ENCODE data around the gene CD248.
"Not testable (repeated sequence)": the region's sequence is repeated elsewhere in the genome, so short reads cannot be mapped to it uniquely, and the experiment has no call there.

DNA sequence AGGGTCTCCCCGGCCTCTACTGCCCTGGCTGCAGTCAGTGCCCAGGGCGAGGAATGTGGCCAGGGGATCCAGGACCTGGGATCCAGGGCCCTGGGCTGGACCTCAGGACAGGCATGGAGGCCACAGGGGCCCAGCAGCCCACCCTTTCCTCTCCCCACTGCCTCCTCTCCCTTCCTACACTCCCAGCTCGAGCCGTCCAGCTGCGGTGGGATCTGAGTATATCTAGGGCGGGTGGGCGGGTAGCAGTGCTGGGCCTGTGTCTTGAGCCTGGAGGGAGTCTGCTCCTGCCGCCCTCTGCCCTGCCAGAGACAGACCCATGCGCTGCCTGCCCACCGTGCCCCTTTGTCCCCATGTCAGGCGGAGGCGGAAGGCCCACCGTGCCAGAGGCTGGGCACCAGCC is 40.2 kb downstream of the CD248 start:
- TF ChIP-seq EZH2 (IDR thresholded peaks at IDR 0.05; ENCODE audit: low read depth, unreplicated experiment); CTCF (conservative IDR thresholded peaks at IDR 0.05; ENCODE audit: low read depth in 2 of 2); EZH2phosphoT487 (IDR thresholded peaks at IDR 0.05; ENCODE audit: unreplicated experiment); POLR2AphosphoS5 (IDR thresholded peaks at IDR 0.05; ENCODE audit: low read depth): not testable (repeated sequence)
